NB4 (cell line): ENCODE results near the gene GCNT4.

ENCODE experiments used
- MYC ChIP-seq: IDR thresholded peaks from 2 replicates; pipeline ENCODE4 v1.6.1; 2011; ENCODE audit warnings: low read depth, low read length
- POLR2A ChIP-seq: IDR thresholded peaks from 2 replicates; pipeline ENCODE4 v1.6.1; 2011; ENCODE audit warnings: mild to moderate bottlenecking; ENCODE audit not compliant: insufficient read length; ENCODE audit errors: extremely low read depth
- TF ChIP-seq, protein P1 (sequence below): IDR thresholded peaks from one replicate; pipeline ENCODE4 v1.5.1; 2012; ENCODE audit warnings: low read depth, low read length
- TF ChIP-seq, protein P2 (sequence below): IDR thresholded peaks from 2 replicates; pipeline ENCODE4 v1.6.1; 2011; ENCODE audit warnings: low read depth, low read length

DNA sequence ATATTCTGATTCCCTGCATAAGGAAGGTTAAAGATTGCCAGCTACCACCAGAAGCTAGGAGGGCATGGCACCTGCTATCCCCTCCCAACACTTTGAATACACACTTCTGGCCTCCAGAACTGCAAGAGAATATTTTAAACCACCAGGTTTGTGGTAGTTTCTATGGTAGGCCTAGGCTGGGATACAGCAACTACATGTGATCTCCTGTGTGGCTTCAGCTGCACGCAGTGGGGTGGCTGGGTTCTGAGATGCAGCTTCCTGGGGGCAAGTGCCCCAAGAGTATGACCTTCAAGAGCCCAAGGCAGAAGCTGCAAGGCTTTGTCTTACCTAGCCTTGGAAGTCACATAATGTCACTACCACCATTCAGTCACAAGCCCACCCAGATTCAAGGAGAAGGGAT lies 39.6 kb downstream of the GCNT4 start:
- TF ChIP-seq, protein P1, sequence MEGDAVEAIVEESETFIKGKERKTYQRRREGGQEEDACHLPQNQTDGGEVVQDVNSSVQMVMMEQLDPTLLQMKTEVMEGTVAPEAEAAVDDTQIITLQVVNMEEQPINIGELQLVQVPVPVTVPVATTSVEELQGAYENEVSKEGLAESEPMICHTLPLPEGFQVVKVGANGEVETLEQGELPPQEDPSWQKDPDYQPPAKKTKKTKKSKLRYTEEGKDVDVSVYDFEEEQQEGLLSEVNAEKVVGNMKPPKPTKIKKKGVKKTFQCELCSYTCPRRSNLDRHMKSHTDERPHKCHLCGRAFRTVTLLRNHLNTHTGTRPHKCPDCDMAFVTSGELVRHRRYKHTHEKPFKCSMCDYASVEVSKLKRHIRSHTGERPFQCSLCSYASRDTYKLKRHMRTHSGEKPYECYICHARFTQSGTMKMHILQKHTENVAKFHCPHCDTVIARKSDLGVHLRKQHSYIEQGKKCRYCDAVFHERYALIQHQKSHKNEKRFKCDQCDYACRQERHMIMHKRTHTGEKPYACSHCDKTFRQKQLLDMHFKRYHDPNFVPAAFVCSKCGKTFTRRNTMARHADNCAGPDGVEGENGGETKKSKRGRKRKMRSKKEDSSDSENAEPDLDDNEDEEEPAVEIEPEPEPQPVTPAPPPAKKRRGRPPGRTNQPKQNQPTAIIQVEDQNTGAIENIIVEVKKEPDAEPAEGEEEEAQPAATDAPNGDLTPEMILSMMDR = no peak
- TF ChIP-seq POLR2A (no peak), MYC (no peak)
- TF ChIP-seq, protein P2, sequence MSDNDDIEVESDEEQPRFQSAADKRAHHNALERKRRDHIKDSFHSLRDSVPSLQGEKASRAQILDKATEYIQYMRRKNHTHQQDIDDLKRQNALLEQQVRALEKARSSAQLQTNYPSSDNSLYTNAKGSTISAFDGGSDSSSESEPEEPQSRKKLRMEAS = no peak
